ENCODE results near the gene USF1.

USF1 gene

DNA sequence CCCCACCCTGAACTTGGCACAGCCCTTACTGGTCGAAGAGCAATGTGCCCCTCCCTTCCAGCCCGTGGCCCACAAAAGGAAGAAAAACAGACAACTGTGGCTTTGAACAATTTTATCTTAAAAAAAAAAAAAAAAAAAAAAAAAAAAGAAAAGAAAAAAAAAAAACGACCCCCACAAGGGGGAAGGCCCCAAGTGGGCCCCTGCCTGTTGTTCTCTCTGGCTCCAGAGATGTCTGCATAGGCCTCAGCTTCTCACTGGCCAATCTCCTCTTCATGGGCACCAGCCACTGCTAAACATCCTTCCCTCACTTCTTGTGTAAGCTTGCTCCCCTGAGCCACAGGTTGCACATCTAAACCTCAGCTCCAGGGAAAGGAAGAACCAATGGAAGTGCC is 6.6 kb downstream of the USF1 start:
- TF ChIP-seq, protein P1, sequence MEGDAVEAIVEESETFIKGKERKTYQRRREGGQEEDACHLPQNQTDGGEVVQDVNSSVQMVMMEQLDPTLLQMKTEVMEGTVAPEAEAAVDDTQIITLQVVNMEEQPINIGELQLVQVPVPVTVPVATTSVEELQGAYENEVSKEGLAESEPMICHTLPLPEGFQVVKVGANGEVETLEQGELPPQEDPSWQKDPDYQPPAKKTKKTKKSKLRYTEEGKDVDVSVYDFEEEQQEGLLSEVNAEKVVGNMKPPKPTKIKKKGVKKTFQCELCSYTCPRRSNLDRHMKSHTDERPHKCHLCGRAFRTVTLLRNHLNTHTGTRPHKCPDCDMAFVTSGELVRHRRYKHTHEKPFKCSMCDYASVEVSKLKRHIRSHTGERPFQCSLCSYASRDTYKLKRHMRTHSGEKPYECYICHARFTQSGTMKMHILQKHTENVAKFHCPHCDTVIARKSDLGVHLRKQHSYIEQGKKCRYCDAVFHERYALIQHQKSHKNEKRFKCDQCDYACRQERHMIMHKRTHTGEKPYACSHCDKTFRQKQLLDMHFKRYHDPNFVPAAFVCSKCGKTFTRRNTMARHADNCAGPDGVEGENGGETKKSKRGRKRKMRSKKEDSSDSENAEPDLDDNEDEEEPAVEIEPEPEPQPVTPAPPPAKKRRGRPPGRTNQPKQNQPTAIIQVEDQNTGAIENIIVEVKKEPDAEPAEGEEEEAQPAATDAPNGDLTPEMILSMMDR (IDR thresholded peaks at IDR 0.05), result no peak

GRCh38 chr1:161038523-161039153 is 7.1 kb downstream of the USF1 start, which contains the start of gene TSTD1:
TSS of gene TSTD1 (minus strand) at chr1:161038964. CDS start at chr1:161038889, 75 bp downstream.
- TF ChIP-seq, protein P1 (IDR thresholded peaks at IDR 0.05), result no peak

DNA sequence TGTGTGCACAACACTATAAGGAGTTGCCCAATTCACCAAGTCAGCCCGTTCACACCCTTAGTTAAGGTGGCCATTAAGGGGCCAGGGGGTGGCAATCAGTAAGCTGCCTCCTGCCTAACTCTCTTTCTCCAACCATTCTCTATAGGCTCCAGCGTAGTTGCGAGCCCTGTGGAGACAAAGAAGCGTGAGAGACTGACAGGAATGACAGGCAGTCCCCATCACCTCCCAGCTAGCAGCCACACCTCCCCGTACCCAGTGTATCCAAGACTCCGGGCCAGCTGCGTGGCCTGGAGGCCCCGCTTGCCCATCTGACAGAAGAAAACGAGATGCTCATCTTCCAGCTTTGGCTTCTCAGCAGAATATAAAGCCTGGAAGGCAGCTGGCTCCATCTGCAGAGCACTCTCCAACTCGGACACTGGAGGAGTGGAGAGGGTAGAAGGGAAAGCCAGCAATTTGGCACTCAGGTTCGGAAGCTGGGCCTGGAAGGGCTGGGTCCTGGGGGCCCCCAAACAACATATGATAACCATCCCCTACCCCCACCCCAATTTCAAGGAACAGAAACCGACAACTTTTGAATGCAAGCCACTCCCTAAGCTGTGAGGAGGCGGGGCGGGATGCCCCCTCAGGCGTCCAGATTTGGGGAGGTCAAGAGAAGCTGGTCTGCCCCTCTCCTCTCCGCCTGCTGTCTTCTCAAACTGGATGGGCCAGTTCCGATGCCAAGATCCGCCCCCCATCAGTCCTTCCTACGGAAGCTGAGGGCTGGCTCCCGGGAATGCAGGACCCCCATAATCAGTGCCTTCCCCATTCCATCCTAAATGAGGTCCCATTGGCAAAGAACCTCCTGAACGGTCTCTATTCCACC is 7.9 kb downstream of the USF1 start:
- TF ChIP-seq, protein P1 (IDR thresholded peaks at IDR 0.05), result no peak

DNA sequence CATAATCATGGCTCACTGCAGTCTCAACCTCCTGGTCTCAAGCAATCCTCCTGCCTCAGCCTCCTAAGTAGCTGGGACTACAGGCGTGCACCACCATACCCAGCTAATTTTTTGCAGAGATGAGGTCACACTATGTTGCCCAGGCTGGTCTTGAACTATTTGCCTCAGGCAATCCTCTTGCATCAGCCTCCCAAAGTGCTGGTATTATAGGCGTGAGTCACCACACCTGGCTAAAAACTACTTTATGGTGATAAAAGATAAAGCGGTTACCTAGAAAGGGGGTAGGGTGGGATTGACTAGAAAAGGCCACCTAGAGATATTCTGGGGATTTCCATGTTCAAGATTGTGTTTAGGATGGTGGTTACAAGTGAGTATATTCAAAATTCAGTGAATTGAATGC is 12.0 kb downstream of the USF1 start:
- TF ChIP-seq, protein P1 (IDR thresholded peaks at IDR 0.05), result no peak

DNA sequence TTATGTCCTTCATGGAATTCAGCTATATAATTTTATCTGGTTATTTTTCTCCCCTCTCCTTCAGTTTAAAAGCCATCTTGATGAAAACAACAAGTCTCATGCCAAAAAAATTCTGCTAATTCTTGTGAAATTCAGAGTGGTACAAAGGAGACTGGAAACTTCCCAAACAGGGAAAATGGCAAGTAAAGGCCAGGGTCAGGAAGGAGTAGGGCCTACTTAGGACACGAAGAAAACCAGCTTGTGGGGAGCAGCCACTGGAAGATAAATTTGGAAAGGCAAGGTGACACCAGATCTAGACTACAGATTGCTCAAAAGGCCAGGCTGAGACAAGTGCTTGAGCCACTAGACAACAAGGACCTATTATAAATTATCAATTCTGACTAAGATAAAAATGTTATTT is 13.4 kb downstream of the USF1 start:
- TF ChIP-seq, protein P1 (IDR thresholded peaks at IDR 0.05), result no peak

GRCh38 chr1:161031874-161032273 is 13.9 kb downstream of the USF1 start:
- TF ChIP-seq, protein P1 (IDR thresholded peaks at IDR 0.05), result no peak

DNA sequence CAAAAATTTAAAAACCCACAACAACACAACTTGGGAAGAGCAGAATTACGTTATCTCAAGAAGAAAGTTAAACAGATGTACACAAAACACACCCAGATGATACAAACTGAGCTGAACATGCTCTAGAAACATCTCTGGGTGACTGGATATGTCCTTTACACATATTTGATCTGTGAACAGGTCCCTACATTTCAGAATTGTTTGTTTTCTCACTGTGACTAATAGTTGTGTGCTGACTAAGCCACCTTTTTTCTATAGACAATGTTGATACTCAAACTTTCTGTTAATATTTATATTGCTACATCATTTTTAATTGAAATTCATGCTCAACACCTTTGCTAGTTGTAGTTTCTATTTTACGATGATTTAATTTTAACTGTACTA is 23.8 kb downstream of the USF1 start:
- TF ChIP-seq, protein P1 (IDR thresholded peaks at IDR 0.05), result no peak
